ENCODE data around the gene TBX15. TPM values are rescaled to one million over a fixed set of nuclear protein-coding genes. Genes with fewer than 3 reads are reported as not detected.

TBX15 gene
- polyA plus RNA-seq, 1 donor from 2014 or later = not detected

GRCh38 chr1:118993700-118994026, 5.5 kb upstream of the TBX15 start:
- Mint-ChIP-seq H3K27me3 (peaks cover 82% of the 10 kb centered on the region), H3K4me1 (peaks cover 1 to 3% (median 2%) of the 10 kb centered on the region in 3 donors), H3K27ac (peak overlapping the region in 2 of 3 donors; percentile 72 to 90), H3K9me3 (peaks cover 0 to 17% (median 3%) of the 10 kb centered on the region in 3 donors), H3K4me3 (peak overlapping the region in 3 of 4 donors; percentile 7 to 85 (median 61)), H3K36me3 (peaks cover 2% of the 10 kb centered on the region)

- peaks cover 1 to 5% (median 3%) of the 10 kb centered on the region in 3 donors for H3K4me1 Mint-ChIP-seq
- peak overlapping the region; percentile 64 to 91 (median 90) for H3K27ac Mint-ChIP-seq
- no peak overlapping the region for H3K4me3 Mint-ChIP-seq
- peaks cover 2% of the 10 kb centered on the region for H3K36me3 Mint-ChIP-seq
- H3K9me3 Mint-ChIP-seq = peaks cover 0 to 17% (median 3%) of the 10 kb centered on the region in 3 donors
- peaks cover 83% of the 10 kb centered on the region for H3K27me3 Mint-ChIP-seq
Observed at GRCh38 chr1:118992868-118993699, 4.9 kb upstream of the TBX15 start.

DNA sequence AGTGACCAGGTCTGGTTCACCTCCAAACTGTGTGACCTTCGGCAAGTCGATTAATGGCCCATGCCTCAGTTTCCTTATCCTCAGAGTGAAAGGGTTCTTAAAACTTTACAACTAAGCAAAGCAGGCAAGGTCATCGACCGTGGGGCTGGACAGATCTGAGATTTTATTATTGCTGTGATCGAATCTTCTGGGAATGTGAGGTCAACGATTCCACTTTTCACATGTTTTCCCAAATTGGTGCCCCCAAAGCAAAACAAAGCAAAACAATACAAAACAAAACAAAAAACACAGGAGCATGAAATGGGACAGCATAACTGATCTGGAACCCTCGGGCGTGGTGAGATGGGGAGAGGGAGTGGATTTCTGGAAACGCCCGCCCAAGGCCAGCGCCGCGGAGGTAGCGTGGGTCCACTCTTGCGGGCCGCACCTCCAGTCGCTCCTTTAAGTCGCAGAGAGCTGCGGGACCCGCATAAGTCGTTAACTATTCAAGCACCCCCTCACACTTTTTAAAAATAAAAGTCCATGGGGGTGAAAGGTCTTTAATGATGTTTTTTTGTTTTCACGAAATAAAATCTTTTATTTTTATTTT, 4.2 kb upstream of the TBX15 start:
- Mint-ChIP-seq H3K27ac (peak overlapping the region; percentile 51 to 97 (median 91)), H3K36me3 (peaks cover 2% of the 10 kb centered on the region), H3K4me1 (peaks cover 1 to 6% (median 3%) of the 10 kb centered on the region in 3 donors), H3K4me3 (peak overlapping the region in 2 of 4 donors; percentile 47 to 60), H3K27me3 (peaks cover 78% of the 10 kb centered on the region), H3K9me3 (peaks cover 0 to 17% (median 3%) of the 10 kb centered on the region in 3 donors)

DNA sequence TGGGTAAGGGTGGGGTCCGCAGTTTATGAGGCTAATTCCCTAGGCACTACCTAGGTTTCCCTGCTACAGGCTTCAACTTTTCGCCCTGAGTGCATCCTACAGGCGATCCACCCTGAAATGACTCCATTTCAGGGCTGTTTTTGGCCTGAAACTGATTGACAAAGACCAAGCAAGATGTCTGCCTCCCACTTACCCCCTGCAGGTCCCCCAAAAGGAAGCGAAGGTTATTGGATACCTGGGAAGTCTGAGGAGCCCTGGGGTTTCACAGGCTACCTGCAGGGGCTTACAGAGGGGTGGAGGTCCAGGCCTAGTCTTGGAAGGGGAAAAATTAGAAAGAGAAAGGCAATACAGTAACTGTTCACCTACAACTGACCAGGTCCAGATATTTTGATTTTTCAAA, 3.3 kb upstream of the TBX15 start:
- peaks cover 0 to 20% (median 3%) of the 10 kb centered on the region in 3 donors for H3K9me3 Mint-ChIP-seq

DNA sequence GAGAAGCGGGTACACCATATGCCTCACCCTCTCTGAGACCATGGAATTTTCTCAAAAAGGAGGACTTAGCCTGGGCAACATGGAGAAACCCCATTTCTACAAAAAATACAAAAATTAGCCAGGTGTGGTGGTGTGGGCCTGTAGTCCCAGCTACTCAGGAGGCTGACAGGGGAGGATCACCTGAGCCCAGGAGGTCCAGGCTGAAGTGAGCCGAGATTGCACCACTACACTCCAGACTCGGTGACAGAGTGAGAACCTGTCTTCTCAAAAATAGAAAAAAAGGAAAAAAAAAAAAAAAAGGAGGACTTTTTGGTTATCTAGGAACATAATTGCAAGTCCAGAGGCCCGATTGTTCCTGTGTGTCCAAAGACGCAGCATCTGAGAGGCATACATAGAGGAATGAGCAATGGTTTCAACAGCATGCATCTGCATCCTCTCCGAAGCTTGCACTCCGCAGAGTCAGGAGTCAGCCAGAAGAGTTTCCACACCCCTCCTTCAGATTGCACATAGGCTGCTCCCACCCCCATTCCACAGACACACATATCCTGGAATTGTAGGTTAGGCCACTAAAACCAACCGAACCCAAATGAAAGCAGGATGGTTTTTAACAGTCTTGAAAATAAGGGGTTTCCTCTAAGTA, 2.5 kb upstream of the TBX15 start:
- Mint-ChIP-seq H3K4me1 (peaks cover 5 to 20% (median 7%) of the 10 kb centered on the region in 3 donors), H3K4me3 (no peak overlapping the region), H3K36me3 (peaks cover 5% of the 10 kb centered on the region), H3K9me3 (peaks cover 0 to 26% (median 3%) of the 10 kb centered on the region in 3 donors), H3K27ac (peak overlapping the region in 2 of 3 donors; percentile 11 to 51), H3K27me3 (peaks cover 80% of the 10 kb centered on the region)

More for the DNA sequence above, 3.3 kb upstream of the TBX15 start:
- Mint-ChIP-seq H3K4me3 (peak overlapping the region in 2 of 4 donors; percentile 47 to 58), H3K27me3 (peaks cover 79% of the 10 kb centered on the region), H3K36me3 (peaks cover 2% of the 10 kb centered on the region), H3K4me1 (peaks cover 4 to 14% (median 5%) of the 10 kb centered on the region in 3 donors), H3K27ac (peak overlapping the region in 2 of 3 donors; percentile 51 to 97)

DNA sequence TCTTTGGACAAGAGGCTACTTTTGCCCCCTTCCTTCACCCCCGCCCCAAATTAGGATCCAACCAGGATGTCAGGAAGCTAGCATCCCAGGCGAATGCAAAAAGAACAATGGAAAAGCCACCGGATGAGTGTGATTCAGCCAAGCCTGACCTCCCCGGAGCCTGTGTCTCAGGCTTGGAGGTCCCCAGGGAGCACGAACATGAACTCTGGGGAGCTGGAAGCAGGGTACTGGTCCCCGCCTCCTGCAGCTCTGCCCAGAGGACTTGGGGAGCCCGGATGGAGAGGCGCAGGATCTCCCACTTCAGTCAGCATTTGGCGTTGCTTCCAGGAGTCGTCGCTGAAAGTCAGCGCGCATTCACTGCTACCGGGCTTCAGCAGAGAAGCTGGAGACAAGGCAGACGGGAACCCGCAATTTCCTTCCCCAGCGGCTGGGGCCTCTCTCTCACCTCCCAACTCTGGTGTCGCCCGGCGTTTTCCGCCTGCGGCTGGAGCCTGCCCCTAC, 1.8 kb upstream of the TBX15 start:
- Mint-ChIP-seq H3K9me3 (peaks cover 0 to 29% (median 3%) of the 10 kb centered on the region in 3 donors), H3K4me1 (peaks cover 5 to 27% (median 7%) of the 10 kb centered on the region in 3 donors), H3K27ac (peak overlapping the region in 2 of 3 donors; percentile 71 to 77), H3K27me3 (peaks cover 84% of the 10 kb centered on the region), H3K36me3 (peaks cover 6% of the 10 kb centered on the region), H3K4me3 (peak overlapping the region in 1 of 4 donors; percentile 82)

- peaks cover 85% of the 10 kb centered on the region for H3K27me3 Mint-ChIP-seq
- peak overlapping the region; percentile 71 to 86 (median 77) for H3K27ac Mint-ChIP-seq
- H3K4me1 Mint-ChIP-seq = peaks cover 7 to 31% (median 7%) of the 10 kb centered on the region in 3 donors
- H3K36me3 Mint-ChIP-seq = peaks cover 6% of the 10 kb centered on the region
- H3K4me3 Mint-ChIP-seq = peak overlapping the region in 2 of 4 donors; percentile 71 to 82
- H3K9me3 Mint-ChIP-seq = peaks cover 0 to 32% (median 3%) of the 10 kb centered on the region in 3 donors
Observed at GRCh38 chr1:118989006-118989815, 1.1 kb upstream of the TBX15 start.

- Mint-ChIP-seq H3K27ac (peak overlapping the region in 1 of 3 donors; percentile 94), H3K4me1 (peaks cover 7 to 31% (median 7%) of the 10 kb centered on the region in 3 donors), H3K4me3 (peak overlapping the region; percentile 57 to 81 (median 69))
Observed at GRCh38 chr1:118987468-118988185, 516 bp downstream of the TBX15 start.

GRCh38 chr1:118986555-118987467, 1.3 kb downstream of the TBX15 start:
- peaks cover 90% of the 10 kb centered on the region for H3K27me3 Mint-ChIP-seq
- H3K4me1 Mint-ChIP-seq = peaks cover 6 to 31% (median 6%) of the 10 kb centered on the region in 3 donors
- H3K9me3 Mint-ChIP-seq = peaks cover 0 to 23% (median 2%) of the 10 kb centered on the region in 3 donors
- H3K27ac Mint-ChIP-seq = peak overlapping the region; percentile 76 to 94 (median 90)
- peak overlapping the region; percentile 30 to 81 (median 76) for H3K4me3 Mint-ChIP-seq
- peaks cover 5% of the 10 kb centered on the region for H3K36me3 Mint-ChIP-seq

More at GRCh38 chr1:118987468-118988185, 516 bp downstream of the TBX15 start:
- peaks cover 89% of the 10 kb centered on the region for H3K27me3 Mint-ChIP-seq
- H3K9me3 Mint-ChIP-seq = peaks cover 0 to 29% (median 2%) of the 10 kb centered on the region in 3 donors
- H3K36me3 Mint-ChIP-seq = peaks cover 5% of the 10 kb centered on the region

GRCh38 chr1:118985640-118986554, 2.2 kb downstream of the TBX15 start:
- H3K27ac Mint-ChIP-seq = peak overlapping the region; percentile 89 to 94 (median 90)
- peaks cover 86% of the 10 kb centered on the region for H3K27me3 Mint-ChIP-seq
- H3K9me3 Mint-ChIP-seq = peaks cover 0 to 20% (median 2%) of the 10 kb centered on the region in 3 donors
- H3K36me3 Mint-ChIP-seq = peaks cover 5% of the 10 kb centered on the region
- H3K4me1 Mint-ChIP-seq = peaks cover 6 to 31% (median 6%) of the 10 kb centered on the region in 3 donors
- peak overlapping the region in 2 of 4 donors; percentile 81 to 87 for H3K4me3 Mint-ChIP-seq

GRCh38 chr1:118984722-118985639, 3.2 kb downstream of the TBX15 start:
- Mint-ChIP-seq H3K27me3 (peaks cover 80% of the 10 kb centered on the region), H3K4me1 (peaks cover 6 to 31% (median 9%) of the 10 kb centered on the region in 3 donors), H3K9me3 (peaks cover 0 to 22% (median 2%) of the 10 kb centered on the region in 3 donors), H3K27ac (peak overlapping the region; percentile 92 to 95 (median 94)), H3K36me3 (peaks cover 5% of the 10 kb centered on the region), H3K4me3 (peak overlapping the region; percentile 61 to 87 (median 76))
